Raji (cell line): ENCODE results near the gene SF3B4.

ENCODE experiments used
- POLR2A ChIP-seq: IDR thresholded peaks from 2 replicates; pipeline ENCODE4 v1.6.1; 2011; ENCODE audit warnings: low read depth, low read length, control low read depth; ENCODE audit not compliant: insufficient read depth

Gene SF3B4

GRCh38 chr1:149927563-149928400 is at the start of gene SF3B4:
TSS of gene SF3B4 (minus strand) at chr1:149927803. CDS start at chr1:149927759, 44 bp downstream.
- peak; percentile 93 for TF ChIP-seq POLR2A

- no peak for TF ChIP-seq POLR2A
These were observed 49.7 kb upstream of the SF3B4 start for GRCh38 chr1:149977345-149977744.

- no peak for TF ChIP-seq POLR2A
These were observed 44.9 kb upstream of the SF3B4 start for GRCh38 chr1:149972547-149972946.

GRCh38 chr1:149967646-149968045 is 40.0 kb upstream of the SF3B4 start:
- no peak for TF ChIP-seq POLR2A

GRCh38 chr1:149967041-149967440 is 39.4 kb upstream of the SF3B4 start:
- no peak for TF ChIP-seq POLR2A

- TF ChIP-seq POLR2A, result no peak
These were observed 38.8 kb upstream of the SF3B4 start for GRCh38 chr1:149966405-149966804.

GRCh38 chr1:149965440-149965839 is 37.8 kb upstream of the SF3B4 start:
- no peak for TF ChIP-seq POLR2A

- TF ChIP-seq POLR2A, result no peak
These were observed 35.8 kb upstream of the SF3B4 start for GRCh38 chr1:149963358-149963757.

GRCh38 chr1:149962736-149963135 is 35.1 kb upstream of the SF3B4 start:
- TF ChIP-seq POLR2A, result no peak

GRCh38 chr1:149962039-149962647 is 34.5 kb upstream of the SF3B4 start:
- TF ChIP-seq POLR2A, result no peak

- TF ChIP-seq POLR2A, result no peak
These were observed 22.3 kb upstream of the SF3B4 start for GRCh38 chr1:149949911-149950310.

- TF ChIP-seq POLR2A, result no peak
These were observed 17.6 kb upstream of the SF3B4 start for GRCh38 chr1:149945206-149945605.

GRCh38 chr1:149942885-149943284 is 15.3 kb upstream of the SF3B4 start:
- TF ChIP-seq POLR2A, result no peak

- no peak for TF ChIP-seq POLR2A
These were observed 14.6 kb upstream of the SF3B4 start for GRCh38 chr1:149942207-149942606.

- TF ChIP-seq POLR2A, result no peak
These were observed 12.8 kb upstream of the SF3B4 start for GRCh38 chr1:149940427-149940826.

GRCh38 chr1:149937759-149938158 is 10.2 kb upstream of the SF3B4 start:
- no peak for TF ChIP-seq POLR2A

- TF ChIP-seq POLR2A, result no peak
These were observed 9.5 kb upstream of the SF3B4 start for GRCh38 chr1:149936992-149937705.
